HG03139 (cell line): ENCODE measurements around the gene COL28A1.
A peak's percentile ranks its signal among the peaks of the same experiment; 100 is the strongest.

Experiments
- ATAC-seq: cut with Tn5 transposase; IDR thresholded peaks from one replicate; pipeline ENCODE4 v1.9.1; 2021; ENCODE audit not compliant: unreplicated experiment

Gene COL28A1

DNA sequence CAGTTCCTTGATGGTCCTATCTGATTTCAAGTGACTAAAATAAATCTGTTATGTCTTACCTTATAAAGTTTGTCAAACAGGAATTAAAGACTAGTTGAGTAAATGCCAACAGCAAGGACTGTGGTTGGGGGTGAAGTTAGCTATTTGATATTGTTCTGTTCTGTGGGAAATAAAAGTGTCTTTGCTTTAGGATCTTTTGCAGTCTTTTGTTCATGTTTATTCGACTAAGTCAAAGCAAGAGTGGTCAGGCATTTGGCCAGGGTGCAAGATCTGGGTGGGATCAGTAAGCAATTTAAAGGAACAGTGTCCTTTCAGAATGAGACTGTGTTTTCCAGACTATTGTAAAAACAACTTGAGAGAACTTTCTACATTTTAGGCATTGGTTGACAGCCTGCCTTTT lies at the start of gene COL28A1:
Gene COL28A1 (minus strand): TSS at position 183 of the 400 bp plus-strand sequence. CDS start 2,998 bp downstream, outside the sequence.
- ATAC-seq = no peak

DNA sequence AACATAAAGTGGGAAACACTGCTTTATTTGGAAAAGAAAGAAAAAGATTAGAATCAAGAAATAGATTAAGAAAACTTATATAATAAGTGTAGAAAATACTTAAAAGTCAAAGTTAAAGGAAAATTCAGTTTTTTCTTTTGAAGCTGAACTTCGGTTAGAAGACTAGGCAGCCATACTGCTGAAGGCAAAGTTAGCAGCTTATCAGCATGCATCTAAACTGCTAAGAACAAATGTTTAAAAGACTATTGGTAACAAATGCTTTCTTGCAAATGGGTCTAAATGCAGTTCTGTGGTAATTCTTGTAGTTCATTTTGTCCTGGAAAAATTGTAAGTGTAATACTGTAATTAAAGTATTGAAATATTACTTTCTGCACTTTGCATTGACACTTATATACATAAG lies 49.0 kb upstream of the COL28A1 start:
- no peak for ATAC-seq

DNA sequence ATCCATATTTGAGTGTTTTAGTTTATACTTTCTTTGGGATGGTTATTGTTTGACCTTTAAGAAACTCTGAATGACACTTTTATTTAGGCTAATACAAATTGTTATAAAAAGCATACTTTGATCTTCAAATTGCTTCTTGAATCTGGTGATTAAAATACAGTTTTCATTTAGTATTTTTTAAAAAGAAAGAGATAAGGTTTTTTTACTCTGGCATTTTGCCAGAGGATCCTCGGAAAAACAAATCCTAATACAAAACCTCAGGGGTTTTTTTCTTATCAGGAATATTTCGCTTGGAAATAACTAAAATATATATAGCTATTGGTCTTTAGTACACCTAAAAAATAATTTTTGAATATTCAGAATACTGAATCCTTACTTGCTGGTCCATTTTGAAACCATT lies 48.1 kb upstream of the COL28A1 start:
- ATAC-seq = no peak

DNA sequence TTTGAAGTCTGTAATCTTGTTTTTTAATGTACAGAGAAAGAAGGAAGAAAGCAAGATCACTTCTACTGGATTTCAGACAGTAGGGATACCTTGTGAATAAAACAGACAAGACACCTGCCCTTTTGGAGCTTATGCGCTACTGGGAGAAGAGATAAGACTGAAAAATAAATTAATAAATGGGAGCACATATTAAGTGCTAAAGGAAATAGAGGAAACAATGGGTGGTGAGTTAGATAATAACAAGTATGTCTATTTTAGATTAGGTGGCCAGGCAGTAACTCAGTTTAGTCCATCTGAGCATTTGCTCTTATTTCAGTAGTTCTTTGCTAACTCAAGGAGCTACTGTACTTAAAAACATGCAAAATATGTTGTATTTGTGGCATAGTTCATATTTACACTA lies 46.9 kb upstream of the COL28A1 start:
- ATAC-seq = no peak

DNA sequence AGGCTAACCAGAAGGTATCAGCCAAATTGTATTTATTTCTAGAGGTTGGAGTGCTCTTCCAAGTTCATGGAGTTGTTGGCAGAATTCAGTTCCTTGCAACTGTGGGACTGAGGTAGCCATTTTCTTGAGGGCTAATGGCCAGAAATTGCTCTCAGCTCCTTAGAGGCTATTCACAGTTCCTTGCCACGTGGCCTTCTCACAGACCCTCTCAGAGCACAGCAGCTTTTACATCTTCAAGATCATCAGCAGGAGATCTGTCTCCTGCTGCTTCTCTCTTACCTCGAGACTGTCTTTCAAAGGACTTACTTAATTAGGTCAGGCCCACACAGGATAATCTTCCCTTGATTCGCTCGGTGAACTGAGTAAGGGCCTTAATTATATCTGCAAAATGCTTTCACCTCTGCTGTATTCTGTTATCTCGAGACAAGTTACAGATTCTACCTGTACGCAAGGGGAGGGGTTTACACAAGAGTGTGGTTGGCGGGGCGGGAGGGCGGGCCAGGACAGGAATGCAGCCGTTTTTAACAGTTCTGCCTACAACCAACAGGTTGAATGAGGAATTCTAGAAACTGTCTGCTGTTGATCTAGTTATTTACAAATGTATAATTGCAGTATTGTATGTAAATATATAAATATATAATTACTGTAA lies 46.0 kb upstream of the COL28A1 start:
- ATAC-seq = no peak

DNA sequence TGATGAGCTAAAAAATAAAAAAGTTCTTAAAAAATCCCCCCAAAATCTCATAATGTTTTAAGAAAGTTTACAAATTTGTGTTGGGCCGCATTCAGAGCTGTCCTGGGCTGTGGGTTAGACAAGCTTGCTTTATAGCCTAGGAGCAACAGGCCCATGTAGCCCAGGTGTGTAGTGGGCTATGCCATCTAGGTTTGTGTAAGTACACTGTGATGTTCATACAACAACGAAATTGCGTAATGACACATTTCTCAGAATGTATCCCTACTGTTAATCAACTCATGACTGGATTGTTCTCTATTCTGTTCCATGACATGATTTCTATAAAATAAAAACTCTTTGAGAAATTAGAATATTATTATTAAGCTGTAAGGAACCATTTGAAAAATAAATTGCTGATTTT lies 44.0 kb upstream of the COL28A1 start:
- no peak for ATAC-seq

DNA sequence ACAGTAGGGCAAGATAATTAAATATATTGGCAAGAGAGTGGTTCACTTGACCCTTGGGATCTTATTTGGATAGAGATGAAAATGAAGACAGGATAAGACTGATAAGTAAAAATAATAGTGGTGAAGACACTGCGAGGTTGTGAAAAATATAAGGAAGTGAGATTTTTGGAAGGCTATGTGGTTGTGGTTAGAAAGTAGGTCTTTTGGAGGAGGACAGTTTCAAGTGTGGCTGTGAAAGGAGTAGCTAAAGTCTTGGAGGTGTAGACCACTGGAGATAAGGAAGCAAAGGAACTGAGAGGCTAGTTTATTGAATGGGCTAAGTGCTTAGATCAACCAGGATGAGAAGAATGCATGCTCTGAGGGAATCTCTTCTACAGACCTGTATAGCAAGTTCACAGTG lies 42.2 kb upstream of the COL28A1 start:
- peak; percentile 64 for ATAC-seq

DNA sequence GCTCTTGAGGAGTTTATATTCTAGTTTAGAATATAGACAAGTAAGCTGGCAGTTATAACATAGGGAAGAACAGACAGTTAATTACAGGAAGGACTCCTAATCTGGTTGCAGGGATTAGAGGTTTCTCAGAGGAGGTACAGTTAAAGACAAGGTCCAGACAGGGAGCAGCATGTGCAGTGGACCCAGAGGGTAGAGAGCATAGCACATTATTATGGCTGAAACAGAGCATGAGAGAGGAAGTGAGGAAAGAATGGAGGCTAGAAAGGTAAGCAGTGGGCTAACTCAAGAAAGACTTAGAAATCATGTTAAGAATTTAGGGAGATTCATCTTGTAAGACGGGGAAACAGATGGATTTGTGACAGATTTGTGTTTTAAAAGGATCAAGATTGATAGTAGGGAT lies 40.7 kb upstream of the COL28A1 start:
- no peak for ATAC-seq

DNA sequence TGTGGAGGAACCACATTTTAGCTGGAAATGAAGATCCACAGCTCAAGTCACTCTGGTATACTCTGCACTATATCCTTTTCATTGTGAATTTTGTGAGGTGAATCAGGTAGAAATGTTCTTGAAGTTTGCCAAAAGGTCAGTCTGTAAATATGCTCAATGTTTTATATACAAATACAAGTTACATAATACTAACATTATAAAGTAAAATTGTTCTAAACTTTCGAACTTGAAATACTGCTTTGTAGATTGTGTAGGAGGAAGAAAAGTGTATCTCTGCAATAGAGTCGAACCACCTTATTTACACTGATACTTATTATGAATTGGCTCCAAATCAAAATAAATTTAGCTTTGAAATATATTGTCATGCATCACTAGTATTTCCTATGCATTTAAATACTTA lies 38.0 kb upstream of the COL28A1 start:
- ATAC-seq = no peak

DNA sequence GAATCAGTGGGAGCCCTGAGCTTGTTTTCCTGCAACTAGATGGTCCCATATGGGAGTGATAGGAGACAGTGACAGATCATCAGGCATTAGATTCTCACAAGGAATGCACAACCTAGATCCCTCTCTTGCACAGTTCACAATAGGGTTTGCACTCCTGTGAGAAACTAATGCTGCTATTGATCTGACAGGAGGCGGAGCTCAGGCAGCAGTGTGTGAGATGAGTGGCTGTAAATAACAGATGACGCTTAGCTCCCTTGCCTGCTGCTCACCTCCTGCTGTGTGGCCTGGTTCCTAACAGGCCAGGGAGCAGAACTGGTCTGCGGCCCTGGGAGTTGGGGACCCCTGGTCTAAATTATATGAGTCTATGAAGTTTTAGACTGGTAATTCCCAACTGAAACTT lies 34.9 kb upstream of the COL28A1 start:
- no peak for ATAC-seq

DNA sequence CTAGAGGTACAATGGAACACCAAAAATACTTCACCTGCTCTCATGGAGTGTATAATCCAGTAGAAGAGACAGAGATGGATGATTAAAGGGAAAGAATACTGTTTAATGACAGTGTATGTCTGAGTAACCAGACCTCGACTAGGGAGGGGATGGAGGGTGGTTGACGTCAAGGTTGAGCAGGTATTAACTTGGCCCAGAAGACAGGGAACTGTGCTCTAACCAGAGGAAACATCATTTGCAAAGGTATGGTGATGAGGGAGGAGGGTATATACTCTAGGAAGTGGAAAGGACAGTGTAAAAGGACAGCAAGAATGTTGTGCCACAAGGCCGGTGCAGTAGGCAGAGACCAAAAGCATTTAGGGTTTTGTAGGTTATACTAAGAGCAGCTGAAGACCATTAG lies 33.9 kb upstream of the COL28A1 start:
- peak; percentile 21 for ATAC-seq

DNA sequence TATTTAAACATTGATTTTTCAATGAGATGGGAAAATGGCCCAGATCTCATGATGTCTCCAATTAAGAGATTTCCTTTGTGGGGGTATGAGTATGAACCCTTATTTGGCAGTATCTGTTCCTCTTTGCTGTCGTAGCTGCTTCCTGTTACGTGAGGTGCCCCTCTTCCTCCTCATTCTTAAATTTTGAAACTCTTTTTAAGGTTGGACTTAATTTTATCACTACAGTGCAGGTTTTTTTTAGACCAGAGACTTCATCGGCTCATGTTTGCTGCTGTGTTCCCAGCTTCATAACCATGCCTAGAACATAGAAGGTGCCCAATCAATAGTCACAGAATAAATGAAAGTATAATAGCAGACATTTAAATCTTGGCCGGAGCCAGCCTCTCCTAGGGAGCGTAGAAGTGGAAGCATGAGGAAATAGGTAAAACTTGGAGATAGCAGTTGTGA lies 33.4 kb upstream of the COL28A1 start:
- ATAC-seq = peak; percentile 30

DNA sequence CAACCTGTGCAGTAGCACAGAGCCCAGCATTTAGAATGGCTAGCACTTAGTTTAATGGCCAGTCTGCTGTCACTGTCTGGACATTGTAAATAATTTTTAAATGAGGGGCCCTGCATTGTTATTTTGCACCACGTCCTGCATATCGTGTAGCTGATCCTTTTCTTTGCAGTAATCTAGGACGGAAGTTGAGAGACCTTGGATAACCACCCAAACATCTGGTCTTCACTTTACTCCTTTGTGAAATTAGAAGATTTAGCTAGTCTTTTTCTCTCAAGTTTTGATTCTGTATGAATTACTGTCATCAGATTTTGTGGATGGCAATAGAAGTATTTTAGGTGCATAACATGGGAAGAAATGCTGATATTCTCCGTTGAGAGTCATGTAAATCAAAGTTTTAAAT lies 32.9 kb upstream of the COL28A1 start:
- no peak for ATAC-seq

DNA sequence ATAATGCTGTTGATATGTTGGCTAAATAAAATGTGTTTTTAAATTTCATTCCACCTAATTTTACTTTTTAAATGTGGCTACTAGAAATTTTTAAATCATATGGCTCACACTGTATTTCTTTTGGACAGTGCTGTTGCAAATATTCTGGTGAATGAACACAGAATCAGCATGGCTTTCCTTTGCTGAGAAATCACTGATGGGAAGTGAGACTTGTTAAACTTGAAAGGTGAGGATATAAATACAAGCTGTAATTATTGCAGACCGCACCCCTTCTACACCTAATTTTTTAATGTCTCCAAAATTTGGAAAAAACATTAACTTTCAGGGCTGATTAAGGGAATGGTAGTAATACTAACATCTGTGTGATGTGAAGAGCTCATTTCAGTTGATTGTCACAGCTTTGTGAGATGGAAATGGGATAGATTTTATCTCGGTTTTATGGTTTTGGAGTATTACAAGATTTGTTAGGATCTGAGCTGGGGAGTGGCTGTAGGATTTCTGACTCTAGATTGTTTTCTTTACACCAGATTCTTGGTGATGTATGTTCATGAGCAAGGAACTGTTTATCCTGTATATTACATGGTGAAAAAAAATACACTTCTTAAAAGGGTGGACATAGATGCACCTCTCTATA lies 32.3 kb upstream of the COL28A1 start:
- ATAC-seq = no peak

DNA sequence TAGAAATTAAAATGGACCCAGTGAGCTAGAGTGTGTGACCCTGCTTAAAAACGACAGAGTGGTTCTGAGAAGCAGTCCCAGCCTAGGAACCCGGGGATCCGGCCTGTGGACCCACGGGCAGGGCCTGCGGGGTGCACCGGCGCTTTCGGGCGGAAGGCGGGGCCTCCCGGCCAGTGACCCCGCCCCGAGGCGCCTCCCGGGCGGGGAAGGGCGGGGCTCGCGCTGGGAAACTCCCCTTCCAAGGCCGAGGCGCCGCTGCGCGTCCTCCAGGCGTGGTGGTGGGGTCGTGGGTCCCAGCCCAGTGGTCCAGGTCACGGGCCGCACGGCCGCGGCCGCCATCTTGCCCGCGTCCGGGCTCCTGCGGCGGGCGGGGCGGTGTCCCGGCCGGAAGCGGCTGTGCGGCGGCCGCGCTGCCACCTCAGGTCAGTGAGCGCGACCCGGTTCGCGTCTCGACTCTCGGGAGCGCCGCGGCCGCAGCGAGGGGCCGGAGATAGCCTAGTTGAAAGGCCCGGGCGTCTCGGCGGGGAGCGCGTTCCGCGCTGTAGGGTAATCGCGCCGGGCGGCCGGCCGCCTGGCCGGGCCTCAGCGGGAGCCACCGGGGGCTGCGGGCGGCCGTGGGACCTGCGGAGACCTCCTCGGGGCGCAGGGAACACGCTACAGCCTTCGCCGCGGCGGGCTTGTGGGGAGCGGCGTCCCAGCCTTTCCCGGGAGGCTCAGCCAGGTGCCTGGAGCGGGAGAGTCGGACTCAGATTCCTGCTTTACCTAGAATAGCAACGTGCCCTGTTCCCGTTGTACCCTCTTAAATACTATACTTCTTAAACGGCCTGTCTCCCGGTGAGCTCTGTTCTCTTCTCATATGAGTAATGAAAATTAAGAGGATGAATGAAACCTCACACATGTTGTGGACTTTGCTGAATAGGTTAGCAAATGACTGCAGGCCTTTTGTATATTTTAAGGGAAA lies 31.3 kb upstream of the COL28A1 start, which contains the start of gene MIOS:
Gene MIOS (plus strand): TSS at position 234 of the 961 bp plus-strand sequence. CDS start 5,592 bp downstream, outside the sequence.
- peak; percentile 73 for ATAC-seq

DNA sequence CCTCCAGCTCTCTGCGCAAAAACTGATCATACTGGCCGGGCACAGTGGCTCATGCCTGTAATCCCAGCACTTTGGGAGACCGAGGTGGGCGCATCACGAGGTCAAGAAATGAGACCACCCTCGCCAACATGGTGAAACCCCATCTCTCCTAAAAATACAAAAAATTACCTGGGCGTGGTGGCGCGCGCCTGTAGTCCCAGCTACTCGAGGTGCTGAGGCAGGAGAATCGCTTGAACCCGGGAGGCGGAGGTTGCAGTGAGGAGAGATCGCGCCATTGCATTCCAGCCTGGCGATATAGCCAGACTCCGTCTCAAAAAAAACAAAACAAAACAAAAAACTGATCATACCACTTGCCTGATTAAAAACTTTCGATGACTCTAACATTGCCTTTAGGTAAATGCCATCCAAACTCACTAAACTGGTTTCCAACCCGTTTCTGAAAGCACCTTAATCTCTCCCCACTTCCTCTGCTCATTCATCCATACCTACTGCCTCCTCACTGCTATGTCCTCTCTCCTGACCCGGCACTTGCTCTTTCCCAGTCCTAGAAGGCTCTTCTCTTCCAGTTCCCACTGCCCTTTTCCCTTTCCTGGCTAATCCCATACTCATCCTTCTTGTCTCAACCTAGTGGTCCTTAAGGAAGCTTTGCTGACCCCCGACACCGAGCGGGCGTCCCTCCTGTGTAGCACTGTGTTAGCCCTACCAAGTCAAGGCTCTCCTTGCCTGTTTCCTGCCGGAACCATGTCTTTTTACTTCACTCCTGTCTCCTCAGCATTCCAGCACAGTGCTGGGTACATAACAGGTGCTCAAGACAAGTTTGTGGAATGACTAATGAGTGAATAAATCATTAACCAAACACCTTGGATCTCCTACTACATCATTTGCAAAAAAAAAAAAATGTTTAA lies 30.3 kb upstream of the COL28A1 start:
- ATAC-seq = peak; percentile 21

DNA sequence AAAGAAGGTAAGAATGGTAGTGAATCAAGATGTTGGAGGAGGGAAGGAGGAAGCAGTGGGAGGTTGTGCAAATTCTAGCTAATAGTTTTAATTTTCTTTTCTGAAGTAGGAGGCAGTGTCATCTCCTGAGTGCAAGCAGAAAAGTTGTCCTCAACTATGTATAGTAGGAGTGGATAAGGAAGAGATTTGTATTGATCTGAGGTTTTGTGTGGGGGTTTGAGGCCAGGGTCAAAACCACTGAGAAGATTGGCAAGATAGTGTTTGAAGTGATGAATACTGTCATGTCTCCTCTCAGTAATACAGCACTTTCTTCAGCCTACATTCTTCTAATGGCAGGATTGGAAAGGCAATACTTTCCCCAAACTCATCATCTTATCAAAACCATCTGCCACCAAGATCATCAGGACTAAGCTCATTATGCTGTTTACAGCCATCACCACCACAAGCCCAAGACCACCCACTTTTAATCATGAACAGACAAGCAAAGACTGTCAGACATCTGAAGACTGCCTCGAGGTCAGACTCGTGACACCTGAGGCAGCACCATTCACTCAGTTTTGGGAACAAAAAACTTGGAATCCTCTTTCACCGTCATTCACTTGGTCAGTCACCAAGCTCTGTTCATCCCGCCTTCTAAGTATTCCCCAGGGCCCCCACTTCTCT lies 29.5 kb upstream of the COL28A1 start:
- no peak for ATAC-seq

DNA sequence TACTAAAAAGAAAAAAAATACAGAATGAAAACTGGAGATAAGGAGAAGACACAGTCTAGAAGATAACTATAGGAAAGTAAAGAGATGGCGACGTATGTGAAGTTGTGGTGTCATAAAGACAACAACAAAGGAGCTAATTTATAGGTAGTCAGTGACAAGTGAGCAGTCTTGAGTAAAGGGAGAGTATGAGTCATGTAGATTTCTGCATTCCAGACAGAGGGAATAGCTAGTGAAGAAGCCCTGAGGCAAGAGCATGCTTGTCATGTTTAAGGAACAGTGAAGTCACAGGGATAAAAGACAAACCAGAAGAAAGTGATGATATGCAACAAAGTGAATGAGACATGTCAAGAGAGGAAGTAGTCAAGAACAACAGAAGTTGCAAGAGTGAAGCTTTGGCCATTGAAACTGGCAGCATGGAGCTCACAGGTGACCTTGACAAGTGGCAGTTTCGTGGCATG lies 28.7 kb upstream of the COL28A1 start:
- no peak for ATAC-seq

DNA sequence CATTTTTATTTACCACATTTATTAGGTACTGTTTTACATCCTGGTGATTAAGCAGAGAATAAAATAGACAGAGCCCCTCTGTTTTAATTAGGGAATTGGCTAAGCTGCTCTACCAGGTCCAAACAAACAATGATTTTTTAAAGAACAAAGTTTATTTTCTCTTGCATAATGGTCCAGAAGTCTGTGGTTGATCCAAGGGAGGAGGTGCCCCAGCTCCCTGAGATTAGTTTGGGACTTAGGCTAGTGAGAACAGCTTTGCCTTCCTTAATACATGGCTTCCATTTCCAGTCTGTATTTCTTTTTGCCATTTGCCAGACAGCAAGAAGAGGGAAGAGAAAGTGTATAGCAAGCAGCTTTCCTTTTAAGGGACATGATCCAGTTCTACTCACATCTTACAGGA lies 28.1 kb upstream of the COL28A1 start:
- no peak for ATAC-seq

DNA sequence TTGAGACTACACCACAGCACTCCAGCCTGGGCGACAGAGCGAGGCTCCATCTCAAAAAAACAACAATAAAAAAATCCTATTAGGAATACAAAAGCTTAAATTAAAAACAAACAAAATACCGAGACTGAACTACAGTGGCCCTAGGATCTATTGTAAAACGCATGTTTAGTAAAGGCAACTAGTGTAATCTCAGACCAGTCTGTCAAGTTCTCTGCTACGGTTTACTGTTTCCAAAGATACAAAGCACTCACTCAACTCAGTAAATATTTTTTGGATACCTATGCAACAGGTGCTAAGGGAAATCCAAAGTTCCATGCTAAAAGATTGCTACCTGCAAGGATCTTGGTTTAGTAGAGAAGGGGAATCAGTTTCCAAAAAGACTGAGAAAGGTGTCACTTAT lies 27.6 kb upstream of the COL28A1 start:
- no peak for ATAC-seq
